ENCODE data around the gene COX10.
"Not testable (repeated sequence)": the region's sequence is repeated elsewhere in the genome, so short reads cannot be mapped to it uniquely, and the experiment has no call there.

The COX10 gene

GRCh38 chr17:14152721-14153120 lies 83.4 kb downstream of the COX10 start:
- ChIA-PET CTCF (interaction anchor here (1.2 to 1.5 kb wide), 3 partner anchors 9 to 16 kb away, joined by 3 to 4 read pairs (median 3); no protein-coding TSS in a partner anchor), POLR2A (no interaction called here)
- no peak for DNase-seq (ENCODE audit: extremely low spot score)
- TF ChIP-seq, protein P1, sequence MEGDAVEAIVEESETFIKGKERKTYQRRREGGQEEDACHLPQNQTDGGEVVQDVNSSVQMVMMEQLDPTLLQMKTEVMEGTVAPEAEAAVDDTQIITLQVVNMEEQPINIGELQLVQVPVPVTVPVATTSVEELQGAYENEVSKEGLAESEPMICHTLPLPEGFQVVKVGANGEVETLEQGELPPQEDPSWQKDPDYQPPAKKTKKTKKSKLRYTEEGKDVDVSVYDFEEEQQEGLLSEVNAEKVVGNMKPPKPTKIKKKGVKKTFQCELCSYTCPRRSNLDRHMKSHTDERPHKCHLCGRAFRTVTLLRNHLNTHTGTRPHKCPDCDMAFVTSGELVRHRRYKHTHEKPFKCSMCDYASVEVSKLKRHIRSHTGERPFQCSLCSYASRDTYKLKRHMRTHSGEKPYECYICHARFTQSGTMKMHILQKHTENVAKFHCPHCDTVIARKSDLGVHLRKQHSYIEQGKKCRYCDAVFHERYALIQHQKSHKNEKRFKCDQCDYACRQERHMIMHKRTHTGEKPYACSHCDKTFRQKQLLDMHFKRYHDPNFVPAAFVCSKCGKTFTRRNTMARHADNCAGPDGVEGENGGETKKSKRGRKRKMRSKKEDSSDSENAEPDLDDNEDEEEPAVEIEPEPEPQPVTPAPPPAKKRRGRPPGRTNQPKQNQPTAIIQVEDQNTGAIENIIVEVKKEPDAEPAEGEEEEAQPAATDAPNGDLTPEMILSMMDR (IDR thresholded peaks at IDR 0.05; ENCODE audit: control extremely low read depth, extremely low read depth, low read depth, missing control alignments) = no peak

- DNase-seq (ENCODE audit: extremely low spot score) = no peak
- POLR2A ChIA-PET = no interaction called here
- CTCF ChIA-PET = interaction anchor here (1.2 to 1.5 kb wide), 3 partner anchors 10 to 17 kb away, joined by 3 to 4 read pairs (median 3); no protein-coding TSS in a partner anchor
- TF ChIP-seq, protein P1 (IDR thresholded peaks at IDR 0.05; ENCODE audit: control extremely low read depth, extremely low read depth, low read depth, missing control alignments) = no peak
Observed at GRCh38 chr17:14153374-14153773, 84.1 kb downstream of the COX10 start.

- TF ChIP-seq, protein P1 (IDR thresholded peaks at IDR 0.05; ENCODE audit: control extremely low read depth, extremely low read depth, low read depth, missing control alignments) = no peak
- no peak for DNase-seq (ENCODE audit: extremely low spot score)
- CTCF ChIA-PET = no interaction called here
- POLR2A ChIA-PET = no interaction called here
Observed at GRCh38 chr17:14156689-14157088, 87.4 kb downstream of the COX10 start.

- no peak for DNase-seq (ENCODE audit: extremely low spot score)
- ChIA-PET CTCF (no interaction called here), POLR2A (no interaction called here)
- TF ChIP-seq, protein P1 (IDR thresholded peaks at IDR 0.05; ENCODE audit: control extremely low read depth, extremely low read depth, low read depth, missing control alignments) = no peak
Observed at GRCh38 chr17:14157822-14158221, 88.5 kb downstream of the COX10 start.

DNA sequence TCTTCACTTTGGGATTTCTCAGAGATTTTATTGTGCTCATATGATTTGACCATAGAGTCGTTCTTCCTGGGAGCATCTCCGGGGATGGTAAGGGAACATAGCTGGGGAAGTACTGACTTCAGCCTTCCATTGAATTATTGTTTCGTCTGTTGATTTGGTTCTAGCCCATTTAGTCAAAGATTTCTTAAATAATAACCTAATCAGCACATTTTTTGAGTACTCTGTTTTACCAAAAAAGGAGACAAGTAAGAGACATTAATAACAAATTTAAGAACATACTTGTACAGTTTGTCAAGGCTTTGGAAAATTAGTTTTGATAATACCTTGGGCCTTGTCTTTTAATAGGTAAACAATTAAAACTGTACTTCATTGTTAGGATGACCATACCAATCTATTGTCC lies 89.4 kb downstream of the COX10 start:
- no peak for DNase-seq (ENCODE audit: extremely low spot score)
- TF ChIP-seq, protein P1 (IDR thresholded peaks at IDR 0.05; ENCODE audit: control extremely low read depth, extremely low read depth, low read depth, missing control alignments) = no peak
- ChIA-PET CTCF (no interaction called here), POLR2A (no interaction called here)

- TF ChIP-seq, protein P1 (IDR thresholded peaks at IDR 0.05; ENCODE audit: control extremely low read depth, extremely low read depth, low read depth, missing control alignments) = no peak
- CTCF ChIA-PET = no interaction called here
Observed at GRCh38 chr17:14161419-14161818, 92.1 kb downstream of the COX10 start.

GRCh38 chr17:14165616-14166015 lies 96.3 kb downstream of the COX10 start:
- DNase-seq (ENCODE audit: extremely low spot score) = no peak
- POLR2A ChIA-PET = no interaction called here
- CTCF ChIA-PET = interaction anchor here (0.9 to 1.5 kb wide), 2 partner anchors 12 to 75 kb away, joined by 3 to 4 read pairs; no protein-coding TSS in a partner anchor
- TF ChIP-seq, protein P1 (IDR thresholded peaks at IDR 0.05; ENCODE audit: control extremely low read depth, extremely low read depth, low read depth, missing control alignments) = no peak

More at GRCh38 chr17:14161419-14161818, 92.1 kb downstream of the COX10 start:
- POLR2A ChIA-PET = no interaction called here
- DNase-seq (ENCODE audit: extremely low spot score) = no peak

DNA sequence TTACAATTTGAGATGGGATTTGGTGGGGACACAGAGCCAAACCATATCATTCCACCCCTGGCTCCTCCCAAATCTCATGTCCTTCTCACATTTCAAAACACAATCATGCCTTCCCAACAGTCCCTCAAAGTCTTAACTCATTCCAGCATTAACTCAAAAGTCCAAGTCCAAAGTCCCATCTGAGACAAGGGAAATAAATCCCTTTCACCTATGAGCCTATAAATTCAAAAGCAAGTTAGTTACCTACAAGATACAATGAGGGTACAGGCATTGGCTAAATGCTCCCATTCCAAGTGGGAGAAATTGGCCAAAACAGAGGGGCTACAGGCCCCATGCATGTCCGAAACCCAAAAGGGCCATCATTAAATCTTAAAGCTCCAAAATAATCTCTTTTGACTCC lies 98.5 kb downstream of the COX10 start:
- DNase-seq (ENCODE audit: extremely low spot score); CTCF ChIA-PET; POLR2A ChIA-PET: not testable (repeated sequence)
